ENCODE results near the gene MAPK11.

MAPK11 gene

GRCh38 chr22:50307890-50308596, 37.9 kb upstream of the MAPK11 start:
- DNase-seq, result no peak

DNA sequence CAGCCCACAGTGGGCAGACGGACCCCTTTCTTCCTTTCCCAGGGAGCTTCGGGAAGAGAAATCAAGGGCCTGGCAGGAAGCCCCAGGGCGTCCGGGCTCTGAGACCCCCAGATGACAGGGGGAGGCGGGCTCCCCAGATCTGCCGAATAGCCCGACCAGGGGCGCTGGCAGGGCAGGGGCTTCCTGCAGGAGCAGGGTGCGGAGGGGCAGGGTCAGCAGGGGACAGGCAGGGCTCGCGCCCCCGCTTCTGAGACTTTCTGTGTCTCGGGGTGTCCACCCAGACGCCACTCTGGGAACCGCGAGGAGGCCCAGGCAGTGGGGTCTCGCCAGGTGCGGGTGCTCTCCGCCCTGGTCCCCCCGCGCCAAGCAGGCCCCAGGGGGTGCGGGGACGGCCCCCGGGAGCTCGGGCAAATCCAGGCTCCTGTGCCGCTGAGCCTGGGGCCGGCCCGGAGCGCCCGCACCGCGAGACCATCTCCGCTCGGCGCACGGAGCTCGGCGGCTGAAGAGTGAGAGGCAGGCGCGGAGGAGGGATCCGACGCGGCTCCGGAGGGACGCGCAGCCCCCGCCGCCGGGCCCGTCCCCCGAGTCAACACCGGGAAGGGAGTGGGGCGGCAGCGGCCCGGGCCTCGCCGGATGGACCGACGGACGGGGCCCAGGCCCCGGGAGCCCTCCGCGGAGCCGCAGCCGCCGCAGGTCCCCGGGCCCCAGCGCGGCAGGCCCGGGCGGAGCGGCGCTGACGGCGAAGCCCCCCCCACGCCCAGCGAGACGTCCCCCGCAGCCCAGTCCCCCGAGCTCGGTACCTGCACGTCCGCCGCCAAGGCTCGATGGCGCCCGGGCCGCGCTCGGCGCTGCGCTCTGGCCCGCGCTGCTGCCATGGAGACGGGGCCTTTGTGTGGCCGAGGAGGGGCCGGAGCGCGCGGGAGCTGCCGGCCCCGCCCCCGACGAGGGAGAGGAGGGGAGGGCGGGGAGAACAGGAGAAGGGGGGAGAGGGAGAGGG, 36.9 kb upstream of the MAPK11 start, which contains the start of gene PLXNB2:
PLXNB2 (minus strand) TSS at position 894 of the 997 bp plus-strand sequence. CDS start 17,062 bp downstream, outside the sequence.
- DNase-seq, result peak; percentile 45

- DNase-seq, result peak; percentile 28
Observed at GRCh38 chr22:50305923-50306566, 35.9 kb upstream of the MAPK11 start.

GRCh38 chr22:50305393-50305922, 35.3 kb upstream of the MAPK11 start:
- DNase-seq, result no peak

DNA sequence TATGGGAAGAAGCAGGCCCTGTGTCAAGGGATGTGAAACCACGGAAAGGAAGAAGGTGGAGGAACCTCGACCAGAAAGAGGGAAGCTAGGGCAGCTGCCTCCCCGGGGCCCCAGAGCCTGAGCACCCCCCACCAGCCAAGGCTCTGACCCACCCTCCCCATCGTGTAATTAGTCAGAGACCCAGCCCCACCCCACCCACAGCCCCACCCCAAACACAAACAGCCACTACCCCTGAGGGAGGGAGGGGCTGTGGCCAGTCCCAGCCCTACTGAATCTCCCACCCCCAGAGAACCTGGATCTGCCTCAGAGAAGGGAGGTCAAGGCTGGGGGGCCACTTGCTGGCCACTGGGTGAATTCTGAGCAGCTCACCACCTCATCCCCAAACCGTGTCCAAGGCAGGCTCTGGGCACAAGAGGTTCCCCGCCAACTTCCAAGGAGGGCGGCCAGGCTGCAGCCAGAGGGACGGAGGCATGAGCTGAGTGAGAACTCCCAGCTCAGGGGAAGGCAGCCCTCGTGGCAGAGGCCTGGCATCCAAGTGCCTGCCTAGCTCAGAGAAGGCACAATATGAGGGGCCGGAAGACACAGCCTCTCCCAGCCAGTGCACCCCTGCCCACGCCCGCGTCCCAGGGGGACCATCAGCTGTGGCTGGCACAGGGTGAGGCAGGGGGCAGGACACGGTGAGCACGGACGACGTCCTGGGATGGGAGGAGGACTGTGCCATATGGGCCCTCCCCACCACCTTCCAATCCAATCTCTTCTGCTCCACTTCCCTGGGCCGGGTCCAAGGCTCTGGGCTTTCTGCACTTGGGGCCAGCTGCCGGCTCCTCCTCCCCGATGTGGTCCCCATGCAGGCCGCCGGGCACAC, 34.6 kb upstream of the MAPK11 start:
- no peak for DNase-seq

DNA sequence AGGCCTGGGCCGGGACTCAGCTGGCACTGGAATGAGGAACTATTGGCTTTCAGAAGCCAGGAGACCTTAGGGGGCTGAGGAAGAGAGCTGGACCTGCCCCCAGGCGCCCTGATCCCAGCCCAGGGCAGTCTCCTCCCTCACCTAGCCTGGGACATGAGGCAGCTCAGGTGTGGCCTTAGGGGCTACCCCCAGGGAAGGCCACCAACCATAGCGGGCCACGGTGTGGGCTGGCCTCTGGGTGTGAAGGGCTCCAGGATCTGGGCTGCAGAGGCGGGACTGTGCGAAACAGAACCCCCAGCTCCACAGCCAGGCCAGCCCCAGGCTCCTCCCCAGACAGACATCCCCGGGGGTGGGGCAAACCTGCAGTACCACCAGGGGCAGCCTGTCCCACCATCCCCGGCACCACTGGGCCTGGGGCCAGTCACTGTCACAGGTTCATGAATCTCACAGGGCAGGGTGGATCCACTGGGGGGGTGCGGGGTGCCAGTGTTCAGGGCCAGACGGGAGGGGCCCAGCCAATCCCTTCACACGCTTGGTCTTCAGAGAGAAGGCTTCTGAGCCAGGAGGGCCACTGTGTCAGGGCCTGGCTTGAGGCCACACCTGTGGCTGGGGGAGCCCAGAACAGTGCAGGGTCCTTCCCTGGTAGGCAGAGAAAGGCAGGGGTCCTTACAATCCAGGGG, 33.8 kb upstream of the MAPK11 start:
- DNase-seq, result no peak

DNA sequence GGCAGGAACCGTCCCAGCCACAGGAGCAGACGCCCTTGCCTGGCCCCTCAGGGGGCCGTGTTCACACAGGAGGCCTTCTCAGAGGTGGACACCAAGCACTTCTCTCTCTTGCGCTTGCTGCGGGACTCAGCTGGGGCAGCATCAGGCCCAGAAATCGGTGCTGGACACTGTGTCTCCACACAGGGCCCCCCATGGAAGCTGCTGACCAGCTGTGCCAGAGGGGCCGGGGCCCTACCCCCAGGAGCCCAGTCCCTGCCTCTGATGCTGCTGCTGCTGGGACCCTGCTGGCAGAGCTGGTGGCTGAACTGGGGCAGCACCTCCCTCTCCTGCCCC, 33.3 kb upstream of the MAPK11 start:
- no peak for DNase-seq

DNA sequence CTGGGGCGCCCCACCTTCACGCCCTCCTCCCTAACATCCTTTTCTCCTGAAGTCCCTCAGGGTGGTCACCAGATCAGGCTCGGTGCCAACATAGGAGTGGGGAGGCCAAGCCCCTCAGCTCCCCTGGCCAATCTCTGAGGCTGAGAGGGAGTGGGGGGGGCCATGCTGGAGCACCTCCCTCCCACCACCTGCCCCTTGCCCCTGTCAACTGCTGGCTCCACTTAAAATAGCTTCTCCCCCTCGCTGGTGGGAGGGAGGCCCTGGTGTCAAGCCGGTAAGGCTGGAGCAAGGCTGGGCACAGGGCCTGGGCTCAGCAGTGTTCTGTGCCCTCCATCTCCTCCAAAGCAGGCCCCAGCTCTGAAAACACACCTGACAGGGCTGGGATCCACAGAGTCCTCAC, 32.4 kb upstream of the MAPK11 start:
- no peak for DNase-seq

- no peak for DNase-seq
Observed at GRCh38 chr22:50302041-50302541, 31.9 kb upstream of the MAPK11 start.

DNA sequence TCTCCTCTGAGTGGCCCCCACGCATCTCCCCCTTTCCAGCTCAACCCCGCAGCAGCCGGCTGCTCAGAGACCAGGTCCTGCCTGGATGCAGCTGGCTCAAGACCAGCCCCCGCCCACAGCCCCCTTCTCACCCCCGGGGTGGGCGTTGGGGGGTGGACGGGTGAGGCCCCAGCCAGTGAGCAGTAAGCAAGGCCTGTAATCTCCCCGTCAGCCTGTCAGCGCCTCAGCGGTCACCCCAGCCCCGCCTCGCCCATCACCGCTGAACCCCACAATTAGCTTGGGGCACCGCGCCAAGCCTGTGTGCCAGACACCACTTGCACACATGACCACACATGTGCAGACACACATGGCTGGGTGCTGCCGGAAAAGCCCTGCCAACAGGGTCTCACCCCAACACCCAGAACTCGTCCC, 31.4 kb upstream of the MAPK11 start:
- DNase-seq, result no peak

DNA sequence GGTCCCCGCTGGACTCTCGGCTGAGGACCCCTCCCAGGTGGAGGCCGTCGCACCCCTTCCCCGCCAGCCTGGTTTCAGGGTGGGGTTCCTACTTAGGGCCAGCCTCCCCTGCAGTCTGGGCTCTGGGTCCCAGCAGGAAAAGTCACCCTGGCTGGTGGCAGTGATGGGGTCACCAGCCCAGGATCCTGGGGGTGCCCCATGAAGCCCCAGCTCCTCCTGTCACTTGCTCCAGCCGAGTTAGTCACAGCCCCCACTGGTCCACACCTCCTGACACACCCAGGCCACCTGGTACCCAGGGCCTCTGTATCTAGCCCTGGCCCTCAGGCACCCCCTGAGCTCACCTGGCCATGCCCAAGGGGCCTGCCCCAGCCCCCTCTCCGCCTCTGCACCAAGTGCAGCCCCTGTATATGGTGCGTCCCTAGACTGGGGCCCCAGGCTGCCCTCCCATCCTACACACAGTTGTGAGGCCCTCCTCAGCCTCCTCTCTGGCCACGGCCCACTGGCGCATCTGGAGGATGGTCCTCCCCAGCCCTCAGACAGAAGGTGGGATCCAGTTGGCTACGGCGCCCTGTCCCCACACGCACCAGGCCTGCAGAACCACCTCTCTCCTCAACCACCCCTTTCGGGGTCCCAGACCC, 30.6 kb upstream of the MAPK11 start:
- DNase-seq, result no peak

DNA sequence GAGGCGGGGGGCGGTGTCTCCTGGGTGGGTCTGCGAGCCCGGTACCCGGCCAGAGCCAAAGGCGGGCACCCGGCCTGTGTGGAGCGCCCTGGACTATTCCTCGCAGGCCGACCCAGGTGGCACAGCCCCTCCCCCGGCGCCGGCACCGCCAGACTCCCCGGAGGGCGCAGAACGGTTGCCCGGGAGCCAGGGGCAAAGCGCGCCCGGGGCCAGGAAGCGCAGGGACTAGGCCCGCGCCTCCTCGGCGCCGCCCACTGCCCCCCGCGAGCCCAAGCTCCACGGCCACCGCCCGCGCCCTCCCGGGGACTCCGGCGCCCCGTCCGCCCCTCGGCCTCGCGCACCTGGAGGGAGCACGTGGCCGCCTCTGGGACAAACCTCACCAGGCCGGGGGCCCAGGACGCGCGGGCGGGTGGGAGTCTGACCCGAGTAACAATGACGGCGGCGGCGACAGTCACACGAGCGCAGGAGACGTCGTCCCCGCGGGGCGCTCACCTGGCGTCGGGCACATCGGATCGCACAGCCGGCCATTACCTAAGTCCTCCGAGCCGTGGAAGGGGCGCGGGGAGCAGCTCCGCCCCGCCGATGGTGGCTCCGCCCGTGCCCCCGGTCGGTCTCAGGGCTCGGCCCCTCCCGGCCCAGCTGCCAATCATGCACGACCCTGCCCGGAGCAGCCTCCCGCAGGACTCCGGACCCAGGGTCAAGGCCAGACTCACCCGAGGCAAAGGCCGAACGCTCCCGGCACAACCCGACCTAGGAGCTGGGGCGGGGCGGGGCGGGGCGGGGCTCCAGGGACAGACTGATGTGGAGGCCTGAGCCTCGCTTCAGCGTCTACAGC, 29.8 kb upstream of the MAPK11 start:
- DNase-seq, result no peak

DNA sequence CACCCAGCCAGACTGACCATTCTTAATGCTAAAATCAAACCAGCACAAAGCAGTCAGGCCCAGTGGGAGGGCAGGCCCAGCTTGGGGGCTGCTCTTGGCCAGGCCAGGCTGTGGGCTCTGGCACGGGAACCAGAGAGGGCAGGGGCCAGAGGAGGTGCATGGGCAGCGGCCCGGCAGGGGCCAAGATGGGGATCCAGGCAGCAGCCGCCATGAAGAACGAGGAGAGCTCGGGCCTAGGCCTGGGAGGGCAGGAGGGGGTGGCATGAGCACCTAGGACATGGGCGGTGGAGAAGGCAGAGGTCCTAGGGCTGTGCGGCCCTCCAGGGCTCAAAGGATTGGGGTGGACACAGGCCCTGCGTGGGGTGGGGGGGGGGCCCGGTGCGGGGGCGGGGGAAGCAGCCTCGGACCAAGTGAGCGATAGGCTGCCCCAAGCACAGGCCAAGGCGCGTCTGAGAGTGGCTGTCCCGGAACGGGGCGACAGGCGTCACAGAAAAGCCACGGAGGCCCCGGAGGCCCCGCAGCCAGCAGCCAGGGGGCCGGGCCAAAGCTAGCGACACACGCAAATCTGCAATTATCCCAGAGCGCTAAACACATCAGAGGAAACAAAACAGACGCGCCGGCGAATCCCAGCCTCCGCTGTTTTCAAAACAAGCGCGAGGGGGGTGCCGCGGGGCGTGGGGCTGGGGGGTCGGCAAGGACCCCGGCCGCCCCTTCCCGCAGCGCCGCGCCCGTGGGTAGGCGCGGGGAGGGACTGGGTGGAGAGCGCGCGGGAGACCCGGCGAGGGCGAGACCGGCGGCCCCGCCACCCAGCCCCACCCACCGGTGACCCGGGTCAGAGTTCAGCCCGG, 29.0 kb upstream of the MAPK11 start:
- no peak for DNase-seq

GRCh38 chr22:50298266-50298637, 28.1 kb upstream of the MAPK11 start:
- no peak for DNase-seq

DNA sequence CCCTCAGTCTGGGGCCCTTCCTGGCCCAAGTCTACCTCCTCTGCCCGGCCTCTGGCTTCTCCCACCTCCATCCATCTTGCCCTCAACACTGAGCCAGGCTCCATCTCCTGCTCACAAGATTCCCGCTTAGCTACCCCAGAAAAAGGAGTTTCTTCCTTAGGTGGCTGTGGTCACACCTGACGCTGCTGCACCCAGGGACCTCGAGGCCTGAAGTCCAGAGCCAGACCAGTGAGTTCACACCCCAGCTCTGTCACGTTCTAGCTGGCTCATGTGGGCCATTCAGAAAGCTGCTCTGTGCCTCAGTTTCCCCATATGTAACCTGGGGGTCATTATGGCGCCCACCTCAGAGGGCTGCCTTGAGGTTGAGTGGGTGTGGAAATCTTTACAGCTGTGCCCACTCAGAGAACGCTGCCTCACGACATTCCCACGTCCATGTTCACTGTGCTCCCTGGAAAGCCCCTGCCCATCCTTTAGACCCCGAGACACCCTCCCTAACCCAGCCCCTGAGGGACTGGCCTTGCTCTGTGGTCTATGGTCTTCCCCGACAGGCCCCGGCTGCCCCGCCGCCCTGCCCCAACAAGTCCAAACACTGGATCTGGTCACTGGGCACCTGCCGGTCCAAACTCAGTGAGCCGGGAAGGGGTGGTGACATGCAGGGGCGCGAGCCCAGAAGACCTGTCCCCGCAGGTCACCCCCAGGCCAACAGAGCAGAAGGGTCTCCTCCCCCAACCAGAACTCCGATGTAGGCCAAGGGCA, 27.5 kb upstream of the MAPK11 start:
- DNase-seq, result no peak

GRCh38 chr22:50296658-50297490, 26.7 kb upstream of the MAPK11 start:
- DNase-seq, result no peak

- no peak for DNase-seq
Observed at GRCh38 chr22:50294319-50294656, 24.1 kb upstream of the MAPK11 start.

All from NCI-H748 treated with DMSO at 0.1 percent for 48 hours (cell line).